Rectal smooth muscle tissue (tissue), 1 donor: ENCODE measurements around the gene PTH2R.
"Not testable (repeated sequence)": the region's sequence is repeated elsewhere in the genome, so short reads cannot be mapped to it uniquely, and the experiment has no call there.

Source experiments
- H3K27ac ChIP-seq: one replicate; pipeline ENCODE4 v1.7.0; 2013; ENCODE audit warnings: low read depth, low read length, inconsistent platforms
- H3K27me3 ChIP-seq: one replicate; pipeline ENCODE4 v1.7.0; 2013; ENCODE audit warnings: low read length; ENCODE audit not compliant: control insufficient read depth, insufficient read depth
- H3K36me3 ChIP-seq: one replicate; pipeline ENCODE4 v1.7.0; 2013; ENCODE audit warnings: low read length; ENCODE audit not compliant: control insufficient read depth, insufficient read depth
- H3K4me1 ChIP-seq: one replicate; pipeline ENCODE4 v1.7.0; 2013; ENCODE audit warnings: low read length; ENCODE audit not compliant: control insufficient read depth, insufficient read depth
- H3K4me3 ChIP-seq: one replicate; pipeline ENCODE4 v1.7.0; 2013; ENCODE audit warnings: low read length
- H3K9ac ChIP-seq: one replicate; pipeline ENCODE4 v1.7.0; 2013; ENCODE audit warnings: low read length

Gene PTH2R

GRCh38 chr2:208501206-208501605, 94.6 kb downstream of the PTH2R start:
- Histone ChIP-seq H3K4me1 (no peaks in the 10 kb centered on the region), H3K27me3 (no peaks in the 10 kb centered on the region), H3K9ac (no peak overlapping the region), H3K36me3 (no peaks in the 10 kb centered on the region), H3K27ac (no peak overlapping the region), H3K4me3 (no peak overlapping the region)

- no peak overlapping the region for H3K4me3 ChIP-seq
- no peak overlapping the region for H3K9ac ChIP-seq
- no peaks in the 10 kb centered on the region for H3K27me3 ChIP-seq
- H3K27ac ChIP-seq, result no peak overlapping the region
- H3K36me3 ChIP-seq, result no peaks in the 10 kb centered on the region
- H3K4me1 ChIP-seq, result no peaks in the 10 kb centered on the region
These were observed 95.7 kb downstream of the PTH2R start for GRCh38 chr2:208502288-208502687.

DNA sequence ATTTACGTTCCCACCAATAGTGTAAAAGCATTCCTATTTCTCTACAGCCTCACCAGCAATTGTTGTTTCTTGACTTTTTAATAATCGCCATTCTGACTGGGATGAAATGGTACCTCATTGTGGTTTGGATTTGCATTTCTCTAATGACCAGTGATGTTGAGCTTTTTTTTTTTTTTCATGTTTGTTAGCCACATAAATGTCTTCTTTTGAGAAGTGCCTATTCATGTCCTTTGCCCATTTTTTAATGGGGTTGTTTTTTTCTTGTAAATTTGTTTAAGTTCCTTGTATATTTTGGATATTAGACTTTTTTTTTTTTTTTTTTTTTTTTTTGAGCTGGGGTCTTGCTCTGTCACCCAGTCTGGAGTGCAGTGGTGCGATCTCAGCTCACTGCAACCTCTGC, 98.8 kb downstream of the PTH2R start:
- H3K36me3 ChIP-seq, H3K27ac ChIP-seq, H3K4me1 ChIP-seq, H3K27me3 ChIP-seq, H3K9ac ChIP-seq, H3K4me3 ChIP-seq: not testable (repeated sequence)

DNA sequence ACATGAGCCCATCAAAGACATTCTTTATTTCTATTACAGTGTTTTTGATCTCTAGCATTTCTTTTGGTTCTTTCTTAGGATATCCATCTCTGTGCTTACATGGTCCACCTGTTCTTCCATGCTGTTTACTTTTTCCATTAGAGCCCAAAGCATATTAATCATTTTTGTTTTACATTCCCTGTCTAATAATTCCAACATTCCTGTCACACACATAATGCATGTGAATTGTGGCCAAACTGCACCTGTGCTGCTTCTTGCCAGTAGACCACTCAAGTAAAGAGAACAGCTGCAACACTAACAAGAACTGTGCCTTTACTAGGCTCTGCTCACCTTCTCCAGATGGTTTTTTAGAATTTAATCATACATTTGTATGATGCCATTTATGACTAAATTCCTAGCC, 103.0 kb downstream of the PTH2R start:
- H3K4me1 ChIP-seq, result no peaks in the 10 kb centered on the region
- no peak overlapping the region for H3K9ac ChIP-seq

DNA sequence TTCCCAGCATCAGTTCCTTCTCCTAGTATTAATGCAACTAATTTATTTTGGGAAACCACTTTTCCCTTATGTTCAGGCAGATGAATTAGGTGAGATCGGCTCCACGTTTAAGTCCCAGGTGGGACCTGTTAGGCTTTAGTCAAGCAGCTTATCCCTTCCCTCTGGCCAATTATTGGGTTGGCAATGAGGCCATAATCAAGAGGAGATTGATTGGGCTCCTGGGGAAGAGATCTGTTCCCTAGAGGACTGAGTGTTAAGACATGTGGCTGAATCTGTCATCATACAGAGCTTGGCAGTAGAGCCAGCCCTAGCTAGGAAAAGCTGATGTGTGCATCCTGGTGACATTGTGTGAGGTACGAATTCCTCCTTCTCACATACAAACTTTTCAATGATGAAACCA, 104.4 kb downstream of the PTH2R start:
- Histone ChIP-seq H3K27ac (no peak overlapping the region), H3K36me3 (no peaks in the 10 kb centered on the region), H3K4me3 (no peak overlapping the region), H3K4me1 (no peaks in the 10 kb centered on the region), H3K27me3 (no peaks in the 10 kb centered on the region), H3K9ac (no peak overlapping the region)

More for the DNA sequence above, 103.0 kb downstream of the PTH2R start:
- H3K27me3 ChIP-seq, result no peaks in the 10 kb centered on the region
- no peak overlapping the region for H3K27ac ChIP-seq
- H3K4me3 ChIP-seq, result no peak overlapping the region
- H3K36me3 ChIP-seq, result no peaks in the 10 kb centered on the region

GRCh38 chr2:208511573-208511972, 105.0 kb downstream of the PTH2R start:
- H3K4me1 ChIP-seq, result no peaks in the 10 kb centered on the region
- H3K9ac ChIP-seq, result no peak overlapping the region
- no peak overlapping the region for H3K4me3 ChIP-seq
- H3K36me3 ChIP-seq, result no peaks in the 10 kb centered on the region
- no peaks in the 10 kb centered on the region for H3K27me3 ChIP-seq
- H3K27ac ChIP-seq, result no peak overlapping the region

DNA sequence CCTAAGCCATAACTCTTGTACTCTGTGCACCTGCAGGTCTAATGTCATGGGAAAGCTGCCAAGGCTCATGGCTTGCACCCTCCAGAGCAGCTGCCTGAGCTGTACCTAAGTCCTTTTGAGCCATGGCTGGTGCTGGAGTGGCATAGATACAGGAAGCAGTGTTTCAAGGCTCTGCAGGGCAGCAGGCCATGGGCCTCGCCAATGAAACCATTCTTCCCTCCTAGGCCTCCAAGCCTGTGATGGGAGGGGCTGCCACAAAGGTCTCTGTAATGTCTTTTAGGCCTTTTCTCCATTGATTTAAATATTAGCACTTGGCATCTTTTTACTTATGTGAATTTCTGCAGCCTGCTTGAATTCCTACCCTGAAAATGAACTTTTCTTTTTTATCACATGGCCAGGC, 108.5 kb downstream of the PTH2R start:
- Histone ChIP-seq H3K36me3 (no peaks in the 10 kb centered on the region), H3K27ac (no peak overlapping the region), H3K4me1 (no peaks in the 10 kb centered on the region), H3K27me3 (no peaks in the 10 kb centered on the region), H3K9ac (no peak overlapping the region), H3K4me3 (no peak overlapping the region)

GRCh38 chr2:208523069-208523468, 116.5 kb downstream of the PTH2R start:
- H3K27me3 ChIP-seq, H3K9ac ChIP-seq, H3K4me1 ChIP-seq: not testable (repeated sequence)

GRCh38 chr2:208525165-208525564, 118.6 kb downstream of the PTH2R start:
- H3K4me3 ChIP-seq, H3K9ac ChIP-seq, H3K4me1 ChIP-seq, H3K27ac ChIP-seq, H3K27me3 ChIP-seq, H3K36me3 ChIP-seq: not testable (repeated sequence)

More at GRCh38 chr2:208523069-208523468, 116.5 kb downstream of the PTH2R start:
- H3K27ac ChIP-seq, H3K36me3 ChIP-seq, H3K4me3 ChIP-seq: not testable (repeated sequence)

DNA sequence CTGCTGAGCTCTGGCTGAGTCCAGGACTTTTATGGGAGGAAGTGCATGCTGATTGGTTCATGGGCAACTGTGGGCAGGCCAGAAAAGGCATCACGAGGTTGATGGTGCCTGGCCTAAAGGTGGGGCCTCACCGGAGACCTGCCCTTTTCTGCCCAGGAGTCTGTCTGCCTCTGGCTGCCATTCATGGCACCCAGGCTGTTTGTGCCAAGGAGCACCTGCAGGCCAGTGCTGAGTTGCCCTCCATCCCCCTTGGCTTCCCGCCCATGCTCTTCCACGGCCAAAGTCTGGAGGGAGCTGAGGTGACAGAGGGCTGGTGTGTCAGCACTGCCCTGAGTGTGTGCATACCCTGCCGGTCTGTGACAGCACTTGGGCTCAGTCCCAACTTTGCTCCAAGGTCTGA, 123.2 kb downstream of the PTH2R start:
- no peaks in the 10 kb centered on the region for H3K4me1 ChIP-seq
- H3K27ac ChIP-seq, result no peak overlapping the region
- no peaks in the 10 kb centered on the region for H3K27me3 ChIP-seq
- no peak overlapping the region for H3K9ac ChIP-seq
- H3K4me3 ChIP-seq, result no peak overlapping the region
- no peaks in the 10 kb centered on the region for H3K36me3 ChIP-seq

DNA sequence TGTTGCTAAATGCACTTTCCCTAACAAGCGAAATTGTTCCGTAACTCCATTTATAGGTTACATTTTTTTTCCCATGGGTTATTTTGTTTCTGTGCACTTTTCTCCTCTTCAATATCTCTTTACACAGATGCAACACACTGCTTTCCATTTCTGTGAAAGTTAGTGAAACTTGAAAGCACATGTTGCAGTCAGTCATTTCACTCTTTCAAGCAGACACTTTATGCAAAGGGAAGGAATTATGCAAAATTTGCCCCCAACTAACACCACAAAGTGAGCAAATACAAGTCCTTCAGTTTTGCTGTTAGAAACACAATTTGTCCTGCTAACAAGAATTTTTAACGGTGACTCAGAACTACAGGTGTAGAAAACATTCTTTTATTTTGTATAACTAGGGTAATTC, 124.8 kb downstream of the PTH2R start:
- Histone ChIP-seq H3K4me3 (no peak overlapping the region), H3K27me3 (no peaks in the 10 kb centered on the region), H3K36me3 (no peaks in the 10 kb centered on the region), H3K4me1 (no peaks in the 10 kb centered on the region), H3K9ac (no peak overlapping the region), H3K27ac (no peak overlapping the region)

- not testable (repeated sequence) for H3K4me3 ChIP-seq, H3K27me3 ChIP-seq, H3K9ac ChIP-seq, H3K36me3 ChIP-seq, H3K27ac ChIP-seq, H3K4me1 ChIP-seq
These were observed 129.0 kb downstream of the PTH2R start for GRCh38 chr2:208535578-208535977.

- H3K27me3 ChIP-seq, result no peaks in the 10 kb centered on the region
- H3K36me3 ChIP-seq, result no peaks in the 10 kb centered on the region
- no peak overlapping the region for H3K4me3 ChIP-seq
- no peaks in the 10 kb centered on the region for H3K4me1 ChIP-seq
- no peak overlapping the region for H3K27ac ChIP-seq
- H3K9ac ChIP-seq, result no peak overlapping the region
These were observed 134.9 kb downstream of the PTH2R start for GRCh38 chr2:208541461-208541988.
